COLO668 (cell line): ENCODE measurements around the gene C10orf95.
"Not testable (repeated sequence)": the region's sequence is repeated elsewhere in the genome, so short reads cannot be mapped to it uniquely, and the experiment has no call there.

Source experiments
- DNase-seq: peaks from one replicate; lab custom pipeline; 2025; ENCODE audit not compliant: unreplicated experiment; lab: John Stamatoyannopoulos, UW

C10orf95 gene

GRCh38 chr10:102467318-102467717 is 16.0 kb upstream of the C10orf95 start:
- DNase-seq: no peak

GRCh38 chr10:102465466-102465865 is 14.1 kb upstream of the C10orf95 start:
- no peak for DNase-seq

GRCh38 chr10:102463983-102464382 is 12.6 kb upstream of the C10orf95 start:
- DNase-seq: no peak

- peak; percentile 17 for DNase-seq
Observed at GRCh38 chr10:102462512-102463054, 11.2 kb upstream of the C10orf95 start.

GRCh38 chr10:102461187-102462054 is 10.1 kb upstream of the C10orf95 start:
- DNase-seq: peak; percentile 96

GRCh38 chr10:102460836-102461186 is 9.5 kb upstream of the C10orf95 start:
- no peak for DNase-seq

GRCh38 chr10:102458656-102459055 is 7.3 kb upstream of the C10orf95 start:
- DNase-seq: no peak

GRCh38 chr10:102457591-102458150 is 6.3 kb upstream of the C10orf95 start:
- no peak for DNase-seq

- no peak for DNase-seq
Observed at GRCh38 chr10:102455893-102456471, 4.6 kb upstream of the C10orf95 start.

- not testable (repeated sequence) for DNase-seq
Observed at GRCh38 chr10:102454662-102455487, 3.5 kb upstream of the C10orf95 start.

GRCh38 chr10:102453502-102453901 is 2.2 kb upstream of the C10orf95 start:
- DNase-seq: no peak

GRCh38 chr10:102452672-102453340 is 1.5 kb upstream of the C10orf95 start:
- DNase-seq: peak; percentile 51

GRCh38 chr10:102450374-102451104 is 804 bp downstream of the C10orf95 start:
- DNase-seq: peak; percentile 95

- DNase-seq: no peak
Observed at GRCh38 chr10:102450124-102450373, 1.3 kb downstream of the C10orf95 start.

- DNase-seq: peak; percentile 77
Observed at GRCh38 chr10:102449321-102450123, 1.8 kb downstream of the C10orf95 start.

- no peak for DNase-seq
Observed at GRCh38 chr10:102444851-102445250, 6.5 kb downstream of the C10orf95 start.

GRCh38 chr10:102438374-102438773 is 13.0 kb downstream of the C10orf95 start:
- no peak for DNase-seq

GRCh38 chr10:102437515-102437914 is 13.8 kb downstream of the C10orf95 start:
- DNase-seq: no peak

GRCh38 chr10:102436312-102436711 is 15.0 kb downstream of the C10orf95 start:
- DNase-seq: no peak
